K562 (cell line): Measurements from ENCODE around the gene ASCL3. TPM values are rescaled to one million over a fixed set of nuclear protein-coding genes. Genes with fewer than 3 reads are reported as not detected.
"Not testable (repeated sequence)": the region's sequence is repeated elsewhere in the genome, so short reads cannot be mapped to it uniquely, and the experiment has no call there.

Experiments used
- ATAC-seq: fragments of 200-7000 bp; cut with Tn5 transposase; 3 replicates; pipeline ENCODE4 v1.9.1; 2020; ENCODE audit warnings: moderate library complexity
- BruUV-seq: library from RNA; stranded (reverse); fragments of 400-500 nt; replicated peaks from 2 replicates; lab custom pipeline; 2021; lab: Mats Ljungman, UMichigan
- CTCF ChIA-PET: fragments of 300-600 bp; formaldehyde crosslinking; extraction: SDS; loops from one replicate; lab custom pipeline; 2021; ENCODE audit warnings: low intra/inter-chr PET ratio; lab: Yijun Ruan, JAX
- POLR2A ChIA-PET: fragments of 300-600, 350-650 bp; sonication (Branson Sonifier 250); formaldehyde crosslinking; extraction: SDS; loops from one replicate; lab custom pipeline; 2021; ENCODE audit warnings: antibody characterized with exemption, inconsistent platforms; lab: Yijun Ruan, JAX
- DNase-seq, 4 experiments: peaks; one replicate each; pipeline versions ENCODE4 v3.0.0 to v3.0.0-alpha.2; 2011 to 2018; ENCODE audit warnings: low spot score in 3 of 4, mixed read lengths in 3 of 4; ENCODE audit errors: extremely low read depth in 1 of 4
- FAIRE-seq: peaks from 2 replicates; lab custom pipeline; 2011; peaks lifted over from hg19 to GRCh38; lab: Jason Lieb, UNC
- H2AFZ ChIP-seq: 2 replicates; pipeline ENCODE4 v1.6.0; 2011; ENCODE audit warnings: low read depth, low read length, control low read depth, inconsistent platforms
- H3K27ac ChIP-seq: fragments of 200-600 bp; 3 replicates; pipeline ENCODE4 v1.8.0; 2011; ENCODE audit warnings: low read depth, mild to moderate bottlenecking, control low read depth, inconsistent platforms, low read length, moderate library complexity, mixed read lengths; ENCODE audit errors: extremely low read depth
- H3K27me3 ChIP-seq, 2 experiments: fragments of 300-600 bp in 1 of 2; 2 replicates in 1 of 2; 3 replicates in 1 of 2; pipeline versions ENCODE4 v1.6.0 to v1.8.0; 2011; ENCODE audit warnings: inconsistent platforms in 2 of 2, low read length in 2 of 2, mild to moderate bottlenecking in 1 of 2, mixed read lengths in 1 of 2, moderate library complexity in 1 of 2; ENCODE audit not compliant: control insufficient read depth in 2 of 2, insufficient read depth in 2 of 2
- H3K36me3 ChIP-seq: fragments of 300-600 bp; 3 replicates; pipeline ENCODE4 v1.8.0; 2011; ENCODE audit warnings: mild to moderate bottlenecking, low read length, inconsistent platforms; ENCODE audit not compliant: control insufficient read depth, insufficient read depth
- H3K4me1 ChIP-seq, 2 experiments: fragments of 200-600 bp in 1 of 2; replicated peaks in 1 of 2; 2 replicates in 1 of 2; 3 replicates in 1 of 2; pipeline versions ENCODE4 v1.5.1 to v1.8.0; 2011; ENCODE audit warnings: inconsistent platforms in 2 of 2, low read length in 2 of 2, mild to moderate bottlenecking in 1 of 2, mixed read lengths in 1 of 2, moderate library complexity in 1 of 2; ENCODE audit not compliant: control insufficient read depth in 2 of 2, insufficient read depth in 2 of 2
- H3K4me2 ChIP-seq: 2 replicates; pipeline ENCODE4 v1.6.1; 2011; ENCODE audit warnings: low read length, control low read depth, inconsistent platforms, mixed read lengths; ENCODE audit not compliant: insufficient read depth
- H3K4me3 ChIP-seq: fragments of 200-600 bp; sonication (generic), shearing (Covaris generic); 2 replicates; pipeline ENCODE4 v1.5.1; 2016; ENCODE audit warnings: control low read depth, inconsistent platforms
- H3K79me2 ChIP-seq: fragments of 200-600 bp; 3 replicates; pipeline ENCODE4 v1.8.0; 2011; ENCODE audit warnings: low read length, inconsistent platforms; ENCODE audit not compliant: control insufficient read depth, insufficient read depth
- H3K9ac ChIP-seq, 2 experiments: 2 replicates each; pipeline versions ENCODE4 v1.6.0 to v1.6.1; 2011; ENCODE audit warnings: low read depth in 2 of 2, low read length in 2 of 2, control low read depth in 1 of 2, inconsistent platforms in 1 of 2, mild to moderate bottlenecking in 1 of 2, mixed read lengths in 1 of 2; ENCODE audit not compliant: insufficient read depth in 1 of 2
- H3K9me1 ChIP-seq: one replicate; pipeline ENCODE4 v1.6.0; 2011; ENCODE audit warnings: inconsistent platforms, mild to moderate bottlenecking, low read length, moderate library complexity; ENCODE audit not compliant: control insufficient read depth, insufficient read depth
- H3K9me3 ChIP-seq: replicated peaks from 2 replicates; pipeline ENCODE4 v1.5.1; 2011; ENCODE audit warnings: low read depth, low read length, inconsistent platforms; ENCODE audit not compliant: control insufficient read depth, insufficient read depth
- H4K20me1 ChIP-seq: replicated peaks from 2 replicates; pipeline ENCODE4 v1.6.1; 2011; ENCODE audit warnings: low read length, inconsistent platforms, mixed read lengths; ENCODE audit not compliant: control insufficient read depth, insufficient read depth
- ATF4 ChIP-seq: fragments of 450-650 bp; formaldehyde crosslinking; IDR thresholded peaks from 2 replicates; pipeline ENCODE4 v1.4.0; 2022; ENCODE audit warnings: mild to moderate bottlenecking, moderate library complexity
- FOXJ3 ChIP-seq: sonication (generic); formaldehyde crosslinking; IDR thresholded peaks from 2 replicates; pipeline ENCODE4 v1.4.0; 2020; ENCODE audit warnings: mild to moderate bottlenecking, missing genetic modification reagents
- SMARCA4 ChIP-seq: fragments of 450-650 bp; IDR thresholded peaks from 2 replicates; pipeline ENCODE4 v1.6.1; 2016
- STAT6 ChIP-seq: sonication (generic); formaldehyde crosslinking; IDR thresholded peaks from 2 replicates; pipeline ENCODE4 v1.8.1; 2023; ENCODE audit warnings: mild to moderate bottlenecking, missing genetic modification reagents
- WGBS: fragments of 100-300 bp; shearing (Covaris generic); methylation state at CpG from one replicate; pipeline ENCODE4 v1.1.6; 2016; ENCODE audit warnings: low coverage, mixed read lengths; ENCODE audit not compliant: insufficient coverage; ENCODE audit errors: missing lambda C conversion rate; 5-methylcytosine and 5-hydroxymethylcytosine counted together
- in situ Hi-C: fragments of 300-500 bp; cut with MboI; formaldehyde crosslinking; loops from 4 replicates; pipeline ENCODE4 v1.15.0; 2018; ENCODE audit warnings: inconsistent platforms, mixed read lengths
- intact Hi-C: fragments of 100-400 bp; cut with micrococcal nuclease; formaldehyde crosslinking; loops from 2 replicates; pipeline ENCODE4 v1.14.2; 2022
- polyA plus RNA-seq, 8 experiments: library from polyadenylated mRNA; depleted of rRNA in 4 of 8; stranded (reverse) in 5 of 8; unstranded in 3 of 8; fragments of >200 nt; fragmentation: Nextera tagmentation in 2 of 8; fragmentation: Illumina TruSeq in 1 of 8; extraction: Ambion mirVana in 2 of 8; extraction: Trizol in 1 of 8; gene quantifications; 2 replicates each; pipeline versions ENCODE4 v1.2.1 to v1.2.3, GENCODE V29; 2011 to 2014; ENCODE audit warnings: inconsistent platforms in 1 of 8, missing spikeins in 1 of 8
- total RNA-seq, 7 experiments: library from RNA; depleted of rRNA in 6 of 7; stranded (reverse); fragments of >200 nt in 6 of 7; fragmentation: Illumina TruSeq in 2 of 7; extraction: Trizol in 2 of 7; gene quantifications; 2 replicates each; pipeline versions ENCODE4 v1.2.1 to v1.2.3, GENCODE V29; 2011 to 2021; ENCODE audit warnings: low replicate concordance in 1 of 7

Gene ASCL3
- total and polyA plus RNA-seq, 9 of the 15 experiments (the other 6 are each of a cell fraction or from before 2014, with no cell fraction given), result not detected

- TF ChIP-seq ATF4 (CRISPR knock-in tag) (no peak), FOXJ3 (CRISPR knock-in tag) (no peak), SMARCA4 (no peak), STAT6 (no peak)
Measured at GRCh38 chr11:8987446-8987845, 44.6 kb upstream of the ASCL3 start (continued).

- H4K20me1 ChIP-seq, H3K9me3 ChIP-seq, H3K27ac ChIP-seq, ATAC-seq, H3K27me3 ChIP-seq, intact Hi-C loops, H2AFZ ChIP-seq, BruUV-seq, H3K4me3 ChIP-seq, H3K9ac ChIP-seq, in situ Hi-C loops, H3K9me1 ChIP-seq, H3K36me3 ChIP-seq, H3K4me2 ChIP-seq, H3K79me2 ChIP-seq, CTCF ChIA-PET, FAIRE-seq, DNase-seq: not testable (repeated sequence)
- 95% methylated on average over 6 of the region's 6 CpGs for WGBS
- H3K4me1 ChIP-seq, result peaks cover 6 to 30% of the 10 kb centered on the region in 2 experiments
- POLR2A ChIA-PET, result interaction anchor here (1.6 to 3.4 kb wide), 2 partner anchors 14 to 23 kb away, joined by 5 to 12 read pairs; partner anchors contain the start of gene TMEM9B
Measured at GRCh38 chr11:8986772-8987171, 44.0 kb upstream of the ASCL3 start.
